Naive thymus-derived CD8-positive, alpha-beta T cell (primary cell): ENCODE measurements around the gene COBL. TPM values are rescaled to one million over a fixed set of nuclear protein-coding genes. Genes with fewer than 3 reads are reported as not detected.

Source experiments
- ATAC-seq, 2 donors: fragments of 150-1000 bp; cut with Tn5 transposase in 1 of 2; sonication (Bioruptor Pico), chemical (Tn5 transposase) in 1 of 2; 1 replicate in 1 of 2; 2 replicates in 1 of 2; pipeline ENCODE4 v1.10.0; 2021; ENCODE audit warnings: mild to moderate bottlenecking in 2 of 2, moderate library complexity in 2 of 2
- POLR2A ChIA-PET: fragments of 350-600 bp; sonication (Branson Sonifier 250); formaldehyde crosslinking; loops from one replicate; lab custom pipeline; 2021; ENCODE audit warnings: antibody characterized with exemption; lab: Charles Lee
- DNase-seq, 10 donors: peaks; one replicate each; pipeline versions ENCODE4 v3.0.0 to v3.0.0-alpha.2; 2020 to 2022
- H3K27ac Mint-ChIP-seq, 10 donors: one replicate each; pipeline ENCODE4 v1.8.0; 2020 to 2022; ENCODE audit warnings: mild to moderate bottlenecking in 10 of 10, mixed read lengths in 10 of 10, moderate library complexity in 4 of 10, inconsistent platforms in 1 of 10
- H3K27me3 Mint-ChIP-seq, 5 donors: one replicate each; pipeline ENCODE4 v1.8.0; 2021 to 2022; ENCODE audit warnings: mixed read lengths in 5 of 5
- H3K36me3 Mint-ChIP-seq, 3 donors: one replicate each; pipeline ENCODE4 v1.8.0; 2020 to 2022; ENCODE audit warnings: mixed read lengths in 3 of 3, mild to moderate bottlenecking in 2 of 3, inconsistent platforms in 1 of 3
- H3K4me1 Mint-ChIP-seq, 4 donors: one replicate each; pipeline ENCODE4 v1.8.0; 2021 to 2022; ENCODE audit warnings: mixed read lengths in 4 of 4
- H3K4me3 Mint-ChIP-seq, 10 donors: one replicate each; pipeline ENCODE4 v1.8.0; 2020 to 2022; ENCODE audit warnings: mild to moderate bottlenecking in 10 of 10, mixed read lengths in 10 of 10, moderate library complexity in 6 of 10, inconsistent platforms in 1 of 10
- H3K9me3 Mint-ChIP-seq, 9 donors: one replicate each; pipeline ENCODE4 v1.8.0; 2020 to 2022; ENCODE audit warnings: mixed read lengths in 9 of 9, mild to moderate bottlenecking in 3 of 9, inconsistent platforms in 1 of 9, moderate library complexity in 1 of 9
- polyA plus RNA-seq, 3 donors: library from polyadenylated mRNA; unstranded; fragments of 300-500 nt; fragmentation: Illumina TruSeq; gene quantifications; one replicate each; pipeline ENCODE4 v1.2.3, GENCODE V29; 2021
- total RNA-seq, 8 experiments: library from RNA in 2 of 8; stranded (reverse) in 2 of 8; gene quantifications; one replicate each; pipeline ENCODE4 v1.2.3 and lab custom pipeline; 2021 to 2026

Gene COBL
- total and polyA plus RNA-seq, 5 experiments from 2014 or later = not detected

DNA sequence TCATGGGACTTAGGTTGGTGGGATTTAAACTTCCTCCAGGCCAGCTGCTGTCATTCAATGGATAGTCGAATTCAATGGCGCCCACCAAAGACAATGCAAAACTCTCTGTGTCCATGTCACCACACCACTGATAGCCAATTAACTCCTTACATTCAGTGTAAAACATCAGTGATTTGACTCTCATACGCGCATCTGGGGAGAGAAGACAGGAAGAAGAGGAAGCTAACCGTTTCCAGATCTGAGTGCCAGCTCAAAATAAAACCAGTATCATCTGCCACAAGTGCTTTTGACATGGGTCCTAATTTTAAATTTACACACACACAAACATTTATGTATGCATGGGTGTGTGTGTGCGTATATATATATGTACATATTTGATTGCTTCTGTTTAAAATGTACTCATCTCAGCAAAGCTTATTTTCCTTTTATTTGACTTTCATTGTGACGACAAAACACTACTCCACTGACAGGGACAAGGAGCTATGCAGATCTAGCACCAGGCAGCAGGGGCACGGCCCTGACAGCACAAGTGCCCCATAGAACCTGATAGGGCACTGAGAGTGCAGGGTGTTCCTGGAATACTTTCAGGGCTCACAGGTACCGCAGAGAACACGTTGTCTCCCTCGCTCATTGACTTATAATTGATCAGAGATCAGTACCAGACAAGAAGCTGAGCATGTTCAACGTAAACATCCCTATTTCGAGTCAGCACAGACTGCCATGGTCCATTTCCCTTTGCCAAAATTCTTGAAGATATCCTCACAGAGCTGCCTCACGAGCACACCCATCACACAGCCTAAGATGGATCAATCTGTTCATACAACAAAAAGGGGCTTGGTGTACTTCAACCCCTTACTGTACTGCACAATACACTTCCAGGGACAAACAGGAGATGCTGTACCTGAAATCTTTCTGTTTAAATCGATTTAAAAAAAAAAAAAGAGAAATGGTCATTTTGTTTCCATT lies 176.1 kb downstream of the COBL start:
- H3K9me3 Mint-ChIP-seq = no peaks in the 10 kb centered on the region
- ATAC-seq = no peak
- DNase-seq = no peak
- peak overlapping the region in 1 of 10 donors; percentile 25 for H3K27ac Mint-ChIP-seq
- POLR2A ChIA-PET = no interaction called here
- no peak overlapping the region for H3K4me3 Mint-ChIP-seq
- peaks cover 0 to 4% (median 0%) of the 10 kb centered on the region in 5 donors for H3K27me3 Mint-ChIP-seq
- peaks cover 0 to 4% (median 1%) of the 10 kb centered on the region in 4 donors for H3K4me1 Mint-ChIP-seq
- no peaks in the 10 kb centered on the region for H3K36me3 Mint-ChIP-seq

DNA sequence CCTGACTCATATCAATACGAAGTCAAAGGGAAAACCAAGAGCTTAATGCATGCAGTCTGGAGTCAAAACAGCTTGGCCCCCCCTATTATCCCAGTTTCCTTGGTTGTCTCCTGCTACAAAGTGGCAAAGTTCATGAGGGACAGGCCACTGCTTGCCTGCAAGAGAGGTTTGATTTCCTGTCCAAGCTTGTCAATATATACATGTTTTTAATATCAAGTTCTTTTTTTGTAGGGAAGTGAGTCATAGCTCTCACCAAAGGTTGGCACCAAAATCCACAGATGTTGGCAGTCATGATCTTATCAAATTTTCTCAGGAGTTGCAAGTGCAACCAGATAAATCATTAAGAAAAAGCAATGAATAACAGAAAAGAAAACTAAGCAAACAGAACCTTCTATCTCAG lies 176.8 kb downstream of the COBL start:
- POLR2A ChIA-PET = no interaction called here
- peaks cover 0 to 4% (median 0%) of the 10 kb centered on the region in 5 donors for H3K27me3 Mint-ChIP-seq
- no peak for ATAC-seq
- no peak for DNase-seq
- no peak overlapping the region for H3K4me3 Mint-ChIP-seq
- no peaks in the 10 kb centered on the region for H3K9me3 Mint-ChIP-seq
- H3K36me3 Mint-ChIP-seq = no peaks in the 10 kb centered on the region
- no peak overlapping the region for H3K27ac Mint-ChIP-seq
- peaks cover 0 to 4% (median 1%) of the 10 kb centered on the region in 4 donors for H3K4me1 Mint-ChIP-seq

DNA sequence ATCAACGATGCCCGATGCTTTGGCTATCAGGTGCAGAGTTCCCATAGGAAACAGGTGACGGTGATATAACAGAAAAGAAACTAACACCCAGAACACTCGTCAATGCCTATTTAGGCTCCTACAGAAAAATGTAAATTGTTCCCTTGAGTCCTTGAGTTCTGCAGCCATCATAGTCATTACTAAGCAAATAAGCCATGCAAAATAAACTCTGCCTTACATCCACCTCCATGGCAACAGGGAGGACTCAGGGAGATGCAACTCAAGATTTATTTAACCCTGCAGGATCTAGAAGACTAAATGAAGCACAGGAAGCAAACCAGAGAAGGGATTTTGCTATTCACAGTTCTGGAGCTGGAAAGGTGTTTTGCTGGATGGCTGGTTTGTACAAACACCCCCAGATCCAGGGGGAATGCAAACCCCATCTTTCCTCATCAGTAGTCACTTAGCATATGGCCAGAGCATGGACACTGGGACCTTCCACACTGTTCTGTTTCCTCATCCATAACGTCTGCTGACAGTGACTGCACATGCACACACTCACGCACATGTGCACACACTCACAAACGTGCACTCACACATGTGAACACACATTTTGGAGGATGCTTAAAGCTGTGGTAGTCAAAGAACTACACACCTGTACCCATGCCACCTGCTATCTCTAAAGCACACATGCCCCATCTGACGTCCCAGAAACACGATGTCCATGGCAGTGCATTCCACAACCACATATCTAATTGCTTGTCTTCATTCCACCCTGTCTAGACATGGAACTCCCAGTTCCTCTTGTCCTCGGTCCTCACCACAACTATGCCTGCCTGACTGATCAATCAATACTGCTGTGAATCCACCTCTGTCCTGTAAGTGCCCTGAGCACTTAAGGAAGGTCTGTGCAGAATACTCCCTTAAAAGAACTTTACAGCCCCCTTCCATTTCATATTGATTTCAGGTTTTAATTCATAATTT lies 178.2 kb downstream of the COBL start:
- Mint-ChIP-seq H3K4me3 (no peak overlapping the region), H3K36me3 (no peaks in the 10 kb centered on the region), H3K27ac (no peak overlapping the region), H3K4me1 (peaks cover 0 to 4% (median 1%) of the 10 kb centered on the region in 4 donors), H3K9me3 (no peaks in the 10 kb centered on the region), H3K27me3 (peaks cover 0 to 4% (median 0%) of the 10 kb centered on the region in 5 donors)
- ATAC-seq (no peak), DNase-seq (no peak)
- POLR2A ChIA-PET = no interaction called here

DNA sequence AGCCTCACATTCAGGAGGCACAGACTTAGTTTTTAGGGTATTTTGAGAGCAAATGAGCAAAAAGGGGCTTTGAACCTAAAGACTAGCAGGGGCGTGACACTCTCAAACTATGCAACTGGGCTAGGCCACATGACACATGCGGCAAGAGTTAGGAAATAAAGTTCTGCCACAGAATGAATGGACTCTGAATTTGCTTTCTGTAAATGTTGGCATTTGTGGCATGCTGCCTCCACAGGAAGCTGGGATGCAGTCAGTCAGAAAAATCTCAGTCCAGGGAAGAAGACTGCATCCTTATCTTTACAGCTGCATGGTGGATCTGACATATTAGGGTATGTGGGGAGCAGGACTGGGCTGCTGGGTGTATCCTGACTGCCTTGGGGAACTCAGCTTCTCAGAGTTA lies 181.0 kb downstream of the COBL start:
- H3K4me1 Mint-ChIP-seq = peaks cover 0 to 2% (median under 1%) of the 10 kb centered on the region in 4 donors
- POLR2A ChIA-PET = no interaction called here
- no peak overlapping the region for H3K27ac Mint-ChIP-seq
- H3K27me3 Mint-ChIP-seq = no peaks in the 10 kb centered on the region
- no peaks in the 10 kb centered on the region for H3K36me3 Mint-ChIP-seq
- ATAC-seq = no peak
- DNase-seq = no peak
- H3K4me3 Mint-ChIP-seq = no peak overlapping the region
- no peaks in the 10 kb centered on the region for H3K9me3 Mint-ChIP-seq

DNA sequence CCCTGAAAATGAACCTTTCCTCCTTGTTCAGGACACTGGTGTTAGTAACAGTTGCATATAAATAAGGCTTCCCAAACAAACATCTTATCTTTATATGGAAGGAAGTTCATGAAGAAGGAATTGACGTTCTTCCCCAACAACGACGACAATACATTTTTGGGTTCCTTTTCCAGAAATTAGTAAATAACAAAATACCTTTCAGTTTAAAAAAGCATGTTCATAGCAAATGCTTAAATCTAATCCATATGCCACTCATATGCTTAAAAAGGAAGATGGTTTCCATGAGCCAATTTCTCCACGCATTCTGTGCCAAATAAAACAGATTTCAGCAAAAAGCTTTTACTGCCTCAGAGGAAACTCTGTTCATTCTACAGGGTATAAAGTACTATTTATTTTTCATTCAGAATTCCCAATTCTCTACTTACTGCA lies 182.6 kb downstream of the COBL start:
- H3K36me3 Mint-ChIP-seq = no peaks in the 10 kb centered on the region
- no peaks in the 10 kb centered on the region for H3K27me3 Mint-ChIP-seq
- ATAC-seq = no peak
- DNase-seq = no peak
- POLR2A ChIA-PET = no interaction called here
- no peaks in the 10 kb centered on the region for H3K4me1 Mint-ChIP-seq
- H3K27ac Mint-ChIP-seq = no peak overlapping the region
- H3K9me3 Mint-ChIP-seq = no peaks in the 10 kb centered on the region
- no peak overlapping the region for H3K4me3 Mint-ChIP-seq

DNA sequence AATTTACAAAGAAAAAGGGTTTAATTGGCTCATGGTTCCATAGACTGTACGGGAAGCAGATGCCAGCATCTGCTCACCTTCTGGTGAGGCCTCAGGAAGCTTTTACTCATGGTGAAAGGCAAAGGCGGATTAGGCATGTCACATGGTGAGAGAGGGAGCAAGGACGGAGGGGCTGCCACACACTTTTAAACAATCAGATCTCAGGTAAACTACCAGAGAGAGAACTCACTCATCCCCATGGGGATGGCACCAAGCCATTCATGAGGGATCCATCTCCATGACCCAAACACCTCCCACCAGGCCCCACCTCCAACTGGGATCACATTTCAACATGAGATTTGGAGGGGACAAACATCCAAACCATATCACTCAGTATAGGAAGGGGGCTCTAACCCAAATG lies 183.9 kb downstream of the COBL start:
- H3K9me3 Mint-ChIP-seq = no peaks in the 10 kb centered on the region
- POLR2A ChIA-PET = no interaction called here
- no peaks in the 10 kb centered on the region for H3K4me1 Mint-ChIP-seq
- ATAC-seq = no peak
- H3K27ac Mint-ChIP-seq = no peak overlapping the region
- no peaks in the 10 kb centered on the region for H3K36me3 Mint-ChIP-seq
- no peaks in the 10 kb centered on the region for H3K27me3 Mint-ChIP-seq
- no peak for DNase-seq
- H3K4me3 Mint-ChIP-seq = no peak overlapping the region

DNA sequence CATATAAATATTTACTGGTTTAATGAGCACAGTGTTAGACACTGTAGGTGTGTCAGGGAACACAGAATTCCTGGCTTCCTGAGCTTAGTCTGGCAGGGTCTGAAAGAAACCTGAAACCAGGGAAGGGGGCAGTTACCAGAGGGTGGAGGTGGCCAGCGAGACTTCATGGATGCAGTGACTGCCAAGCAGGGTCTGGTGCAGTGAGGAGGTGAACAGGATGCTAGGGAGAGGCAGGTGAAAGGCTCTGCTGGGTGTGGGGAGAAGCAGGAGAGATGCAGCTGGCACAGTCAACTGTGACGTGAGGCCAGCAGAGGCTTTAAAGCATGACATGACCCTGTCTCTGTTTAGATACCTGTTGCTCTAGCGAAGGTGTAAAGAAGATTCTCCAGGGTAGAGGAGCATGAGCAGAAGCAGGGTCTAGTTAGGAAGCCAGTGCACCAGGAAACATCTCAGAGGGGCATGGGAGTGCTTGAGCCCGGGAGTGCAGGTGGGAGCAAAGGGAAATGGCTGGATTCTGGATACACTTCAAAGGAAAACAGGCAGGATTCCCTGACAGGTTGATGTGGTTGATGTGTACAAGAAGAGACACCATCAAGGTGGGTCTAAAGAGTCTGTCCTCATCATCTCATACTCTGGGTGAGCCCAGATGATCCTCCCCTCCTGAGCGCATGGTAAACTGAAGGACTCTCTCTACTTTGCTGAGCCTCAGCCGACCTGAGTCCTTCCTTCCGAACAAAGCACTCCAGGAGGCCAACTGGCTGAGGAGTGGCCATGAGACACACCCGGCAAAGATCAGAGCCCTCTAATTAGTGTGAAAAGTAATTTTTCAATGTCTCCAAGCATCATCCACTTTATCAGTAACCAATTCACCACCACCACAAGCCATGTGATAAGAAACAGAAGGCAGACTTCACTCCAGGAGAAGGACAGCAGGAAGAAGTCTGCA lies 186.8 kb downstream of the COBL start:
- ATAC-seq (no peak), DNase-seq (no peak)
- no peaks in the 10 kb centered on the region for H3K27me3 Mint-ChIP-seq
- no peaks in the 10 kb centered on the region for H3K36me3 Mint-ChIP-seq
- H3K27ac Mint-ChIP-seq = no peak overlapping the region
- H3K4me3 Mint-ChIP-seq = no peak overlapping the region
- POLR2A ChIA-PET = no interaction called here
- H3K4me1 Mint-ChIP-seq = no peaks in the 10 kb centered on the region
- H3K9me3 Mint-ChIP-seq = no peaks in the 10 kb centered on the region

DNA sequence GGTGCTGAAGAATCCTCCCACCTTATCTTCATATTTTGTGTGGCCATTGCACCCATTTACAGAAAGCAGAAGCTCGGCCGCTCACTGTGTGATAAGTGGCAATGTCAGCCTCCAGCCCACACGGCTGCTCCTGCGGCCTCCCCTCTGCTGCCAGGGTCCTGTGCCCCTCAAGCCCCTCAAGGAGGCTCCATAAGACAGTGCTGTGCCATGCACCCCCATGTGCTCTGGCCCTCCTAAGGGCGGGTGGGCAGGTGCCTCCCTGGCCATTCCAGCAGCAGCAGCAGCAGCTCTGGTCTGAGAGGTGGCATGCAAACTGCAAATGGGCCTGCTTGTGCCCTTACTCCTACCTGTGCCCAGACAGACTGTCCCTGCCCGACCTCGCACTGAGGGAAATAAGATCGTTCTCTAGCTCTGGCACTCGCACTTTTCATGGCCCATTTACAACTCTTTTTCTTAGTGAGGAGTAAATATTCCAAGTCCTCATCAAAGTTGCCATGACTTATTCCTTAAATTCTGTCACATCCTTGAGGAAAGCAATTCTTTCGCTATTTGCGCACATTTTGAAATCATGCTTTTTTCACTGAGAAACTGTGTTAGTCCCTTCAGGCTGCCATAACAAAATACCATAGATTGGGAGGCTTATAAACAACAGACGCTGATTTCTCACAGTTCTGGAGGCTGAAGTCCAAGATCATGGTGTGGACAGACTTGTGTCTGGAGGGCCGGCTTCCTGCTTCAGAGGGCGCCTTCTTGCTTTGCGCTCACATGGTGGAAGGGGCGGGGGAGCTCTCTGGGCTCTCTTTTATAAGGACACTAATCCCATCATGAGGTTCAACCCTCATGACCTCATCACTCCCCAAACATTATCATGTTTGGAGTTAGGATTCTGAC lies 187.8 kb downstream of the COBL start:
- no peak for ATAC-seq
- DNase-seq = no peak
- no peaks in the 10 kb centered on the region for H3K9me3 Mint-ChIP-seq
- H3K4me3 Mint-ChIP-seq = no peak overlapping the region
- H3K27ac Mint-ChIP-seq = no peak overlapping the region
- H3K36me3 Mint-ChIP-seq = no peaks in the 10 kb centered on the region
- peaks cover 0 to under 1% (median under 1%) of the 10 kb centered on the region in 4 donors for H3K4me1 Mint-ChIP-seq
- H3K27me3 Mint-ChIP-seq = no peaks in the 10 kb centered on the region
- POLR2A ChIA-PET = no interaction called here

DNA sequence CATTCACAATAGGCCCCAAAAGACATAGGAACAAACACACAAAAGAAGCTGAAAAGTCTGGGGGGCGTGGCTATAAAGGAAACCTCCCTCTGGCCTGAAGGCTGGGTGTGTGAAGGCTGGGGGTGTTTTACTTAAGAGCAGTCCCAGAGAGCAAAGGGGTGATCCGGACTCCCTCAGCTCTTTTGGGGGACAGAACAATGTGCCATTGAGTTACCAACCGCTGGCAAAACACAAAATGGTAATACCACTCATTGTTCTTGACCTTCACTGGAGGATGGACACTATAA lies 189.0 kb downstream of the COBL start:
- peaks cover 0 to 9% (median 5%) of the 10 kb centered on the region in 4 donors for H3K4me1 Mint-ChIP-seq
- no peak for ATAC-seq
- POLR2A ChIA-PET = no interaction called here

DNA sequence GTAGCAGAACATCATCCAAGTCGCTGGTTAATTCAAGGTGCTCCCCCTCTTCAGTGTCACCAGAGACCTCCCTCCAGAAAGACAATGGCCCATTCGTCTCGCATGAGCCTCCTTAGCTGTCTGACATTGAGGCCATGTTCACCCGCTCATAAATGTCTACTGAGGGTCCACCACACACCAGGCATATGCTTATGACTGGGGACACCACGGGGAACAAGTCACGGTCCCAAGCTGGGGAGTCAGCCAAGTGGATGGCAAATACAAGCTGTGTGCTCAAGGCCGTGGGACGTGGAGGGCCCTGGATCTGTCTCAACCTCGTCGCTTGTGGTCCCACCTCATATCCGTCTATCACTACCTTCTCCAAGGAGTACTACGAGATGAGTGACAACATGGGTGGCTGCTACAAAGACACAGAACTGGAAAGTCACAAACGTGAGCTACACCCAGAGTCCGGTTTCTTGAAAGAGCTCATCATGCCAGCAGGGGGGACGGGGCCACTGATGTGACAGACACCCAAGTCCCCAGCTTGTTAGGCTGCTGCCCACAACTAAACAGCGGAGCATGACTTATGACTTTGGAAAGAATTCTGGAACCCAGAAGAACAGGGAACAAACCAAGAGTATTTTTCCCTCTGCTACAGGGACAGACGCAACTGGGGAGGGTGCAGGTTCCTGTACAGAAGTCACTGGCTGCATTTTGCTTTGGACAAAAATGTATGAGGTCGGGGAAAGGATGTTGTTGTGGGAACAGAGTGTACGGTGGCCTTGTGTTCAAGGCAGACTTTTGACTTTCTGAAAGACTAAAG lies 189.6 kb downstream of the COBL start:
- H3K27me3 Mint-ChIP-seq = no peaks in the 10 kb centered on the region
- H3K4me3 Mint-ChIP-seq = no peak overlapping the region
- H3K27ac Mint-ChIP-seq = peak overlapping the region in 1 of 10 donors; percentile 61
- ATAC-seq = no peak
- H3K9me3 Mint-ChIP-seq = no peaks in the 10 kb centered on the region
- peaks cover 1 to 14% (median 10%) of the 10 kb centered on the region in 4 donors for H3K4me1 Mint-ChIP-seq
- DNase-seq = no peak
- POLR2A ChIA-PET = no interaction called here
- no peaks in the 10 kb centered on the region for H3K36me3 Mint-ChIP-seq

More for the DNA sequence above, 189.0 kb downstream of the COBL start:
- no peak for DNase-seq
- Mint-ChIP-seq H3K27ac (no peak overlapping the region), H3K4me3 (no peak overlapping the region), H3K9me3 (no peaks in the 10 kb centered on the region), H3K36me3 (no peaks in the 10 kb centered on the region), H3K27me3 (no peaks in the 10 kb centered on the region)

DNA sequence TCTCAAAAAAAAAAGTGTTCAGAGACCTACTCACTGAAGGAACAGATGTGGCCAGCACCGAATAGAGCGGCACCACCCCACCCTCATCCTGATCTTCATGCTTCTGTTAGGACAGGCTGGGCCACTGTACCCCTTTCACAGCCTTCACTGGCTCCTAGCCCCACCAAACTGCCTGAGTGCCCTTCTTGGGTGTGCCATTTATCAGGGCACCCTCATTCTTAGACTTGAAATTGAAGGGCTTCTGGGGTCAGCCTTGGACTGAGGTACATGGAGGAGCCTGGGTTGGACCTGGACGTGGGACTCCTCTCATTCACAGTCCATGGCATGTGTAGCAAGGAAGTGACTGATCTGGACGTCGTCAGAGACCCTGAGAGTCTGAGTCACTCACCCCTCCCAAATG lies 190.3 kb downstream of the COBL start:
- peaks cover 3 to 21% (median 17%) of the 10 kb centered on the region in 4 donors for H3K4me1 Mint-ChIP-seq
- H3K4me3 Mint-ChIP-seq = no peak overlapping the region
- no peaks in the 10 kb centered on the region for H3K9me3 Mint-ChIP-seq
- ATAC-seq = no peak
- H3K36me3 Mint-ChIP-seq = no peaks in the 10 kb centered on the region
- POLR2A ChIA-PET = no interaction called here
- H3K27ac Mint-ChIP-seq = no peak overlapping the region
- no peak for DNase-seq
- no peaks in the 10 kb centered on the region for H3K27me3 Mint-ChIP-seq
